ENCODE measurements around the gene ITGB8.

DNA sequence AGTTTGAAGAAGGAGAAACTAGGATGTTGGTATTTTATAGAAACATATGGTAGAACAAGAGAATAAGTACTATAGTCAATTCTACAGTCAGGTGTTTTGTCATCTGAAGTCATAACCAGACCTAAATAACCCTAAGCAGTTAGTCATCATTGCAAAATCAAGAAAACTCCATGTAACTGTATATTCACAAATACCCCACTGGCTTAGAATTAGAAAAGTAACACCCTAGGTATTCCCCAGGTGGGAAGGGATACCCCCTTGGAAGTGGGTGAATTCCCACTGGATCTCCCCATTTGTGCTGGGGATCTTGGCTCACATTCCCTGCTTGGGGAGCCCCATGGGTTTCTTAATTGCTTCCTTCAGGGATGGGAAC lies 45.9 kb upstream of the ITGB8 start:
- TF ChIP-seq, protein P1, sequence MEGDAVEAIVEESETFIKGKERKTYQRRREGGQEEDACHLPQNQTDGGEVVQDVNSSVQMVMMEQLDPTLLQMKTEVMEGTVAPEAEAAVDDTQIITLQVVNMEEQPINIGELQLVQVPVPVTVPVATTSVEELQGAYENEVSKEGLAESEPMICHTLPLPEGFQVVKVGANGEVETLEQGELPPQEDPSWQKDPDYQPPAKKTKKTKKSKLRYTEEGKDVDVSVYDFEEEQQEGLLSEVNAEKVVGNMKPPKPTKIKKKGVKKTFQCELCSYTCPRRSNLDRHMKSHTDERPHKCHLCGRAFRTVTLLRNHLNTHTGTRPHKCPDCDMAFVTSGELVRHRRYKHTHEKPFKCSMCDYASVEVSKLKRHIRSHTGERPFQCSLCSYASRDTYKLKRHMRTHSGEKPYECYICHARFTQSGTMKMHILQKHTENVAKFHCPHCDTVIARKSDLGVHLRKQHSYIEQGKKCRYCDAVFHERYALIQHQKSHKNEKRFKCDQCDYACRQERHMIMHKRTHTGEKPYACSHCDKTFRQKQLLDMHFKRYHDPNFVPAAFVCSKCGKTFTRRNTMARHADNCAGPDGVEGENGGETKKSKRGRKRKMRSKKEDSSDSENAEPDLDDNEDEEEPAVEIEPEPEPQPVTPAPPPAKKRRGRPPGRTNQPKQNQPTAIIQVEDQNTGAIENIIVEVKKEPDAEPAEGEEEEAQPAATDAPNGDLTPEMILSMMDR (IDR thresholded peaks at IDR 0.05), result no peak
- TF ChIP-seq EP300 (IDR thresholded peaks at IDR 0.05), result no peak
- no peak for TF ChIP-seq POLR2A (IDR thresholded peaks at IDR 0.05)
- TF ChIP-seq POLR2AphosphoS5 (IDR thresholded peaks at IDR 0.05), result no peak

All from upper lobe of left lung (tissue), 4 donors.